ENCODE measurements around the gene IRGQ. TPM values are rescaled to one million over a fixed set of nuclear protein-coding genes. Genes with fewer than 3 reads are reported as not detected.

Gene IRGQ
- total RNA-seq, 1 donor from 2014 or later, result 27.4 TPM

DNA sequence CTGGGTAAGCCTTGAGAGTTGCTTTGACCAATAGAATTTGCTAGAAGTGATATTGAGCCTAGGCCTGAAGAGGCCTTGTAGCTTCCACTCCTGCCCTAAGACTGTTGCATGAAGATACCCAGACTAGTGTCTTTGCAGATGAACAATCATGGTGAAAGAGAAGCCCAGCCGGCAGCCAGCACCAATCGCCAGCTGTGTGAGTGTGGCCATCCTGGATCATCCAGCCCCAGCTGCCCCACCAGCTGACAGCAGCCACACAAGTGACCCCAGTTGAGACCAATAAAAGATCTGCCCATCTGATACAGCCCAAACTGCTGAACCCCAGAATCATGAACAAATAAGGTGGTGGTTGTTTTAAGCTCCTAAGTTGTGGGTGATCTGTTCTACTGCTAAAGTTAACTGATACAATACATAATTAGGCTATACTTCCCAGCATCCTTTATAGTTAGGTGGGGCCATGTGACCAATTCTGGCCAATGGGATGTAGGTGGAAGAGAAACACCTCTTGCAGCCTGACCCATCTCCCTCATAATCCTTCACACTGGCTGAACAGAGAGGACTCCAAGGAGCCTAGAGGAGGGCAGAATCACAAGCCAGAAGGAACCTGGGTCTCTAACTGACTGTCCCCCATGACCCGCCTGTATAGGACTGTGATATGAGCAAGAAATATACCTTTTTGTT is 32.9 kb upstream of the IRGQ start:
- Histone ChIP-seq H3K27ac (no peak overlapping the region), H4K20me1 (ENCODE audit: low read depth) (peaks cover 49% of the 10 kb centered on the region), H2AFZ (replicated peaks) (no peak overlapping the region), H3K9ac (no peak overlapping the region), H3K4me1 (no peaks in the 10 kb centered on the region), H3K27me3 (no peaks in the 10 kb centered on the region), H3F3A (ENCODE audit: low read depth) (peaks cover 13% of the 10 kb centered on the region), H3K4me2 (no peak overlapping the region), H3K36me3 (no peaks in the 10 kb centered on the region), H3K9me3 (ENCODE audit: low read depth) (no peaks in the 10 kb centered on the region), H3K79me2 (ENCODE audit: low read depth) (no peaks in the 10 kb centered on the region), H3K4me3 (no peak overlapping the region)
- TF ChIP-seq EZH2 (IDR thresholded peaks at IDR 0.05) (no peak), EZH2phosphoT487 (IDR thresholded peaks at IDR 0.05) (no peak)
- TF ChIP-seq, protein P1, sequence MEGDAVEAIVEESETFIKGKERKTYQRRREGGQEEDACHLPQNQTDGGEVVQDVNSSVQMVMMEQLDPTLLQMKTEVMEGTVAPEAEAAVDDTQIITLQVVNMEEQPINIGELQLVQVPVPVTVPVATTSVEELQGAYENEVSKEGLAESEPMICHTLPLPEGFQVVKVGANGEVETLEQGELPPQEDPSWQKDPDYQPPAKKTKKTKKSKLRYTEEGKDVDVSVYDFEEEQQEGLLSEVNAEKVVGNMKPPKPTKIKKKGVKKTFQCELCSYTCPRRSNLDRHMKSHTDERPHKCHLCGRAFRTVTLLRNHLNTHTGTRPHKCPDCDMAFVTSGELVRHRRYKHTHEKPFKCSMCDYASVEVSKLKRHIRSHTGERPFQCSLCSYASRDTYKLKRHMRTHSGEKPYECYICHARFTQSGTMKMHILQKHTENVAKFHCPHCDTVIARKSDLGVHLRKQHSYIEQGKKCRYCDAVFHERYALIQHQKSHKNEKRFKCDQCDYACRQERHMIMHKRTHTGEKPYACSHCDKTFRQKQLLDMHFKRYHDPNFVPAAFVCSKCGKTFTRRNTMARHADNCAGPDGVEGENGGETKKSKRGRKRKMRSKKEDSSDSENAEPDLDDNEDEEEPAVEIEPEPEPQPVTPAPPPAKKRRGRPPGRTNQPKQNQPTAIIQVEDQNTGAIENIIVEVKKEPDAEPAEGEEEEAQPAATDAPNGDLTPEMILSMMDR (IDR thresholded peaks at IDR 0.05), result no peak
- Mint-ChIP-seq H3K4me1 (peaks cover 11% of the 10 kb centered on the region), H3K36me3 (peaks cover 35% of the 10 kb centered on the region), H3K4me3 (no peak overlapping the region), H3K27ac (no peak overlapping the region), H3K9me3 (no peaks in the 10 kb centered on the region), H3K27me3 (ENCODE audit: insufficient read depth, low read depth) (no peaks in the 10 kb centered on the region)
- DNase-seq (ENCODE audit: low spot score), result no peak

DNA sequence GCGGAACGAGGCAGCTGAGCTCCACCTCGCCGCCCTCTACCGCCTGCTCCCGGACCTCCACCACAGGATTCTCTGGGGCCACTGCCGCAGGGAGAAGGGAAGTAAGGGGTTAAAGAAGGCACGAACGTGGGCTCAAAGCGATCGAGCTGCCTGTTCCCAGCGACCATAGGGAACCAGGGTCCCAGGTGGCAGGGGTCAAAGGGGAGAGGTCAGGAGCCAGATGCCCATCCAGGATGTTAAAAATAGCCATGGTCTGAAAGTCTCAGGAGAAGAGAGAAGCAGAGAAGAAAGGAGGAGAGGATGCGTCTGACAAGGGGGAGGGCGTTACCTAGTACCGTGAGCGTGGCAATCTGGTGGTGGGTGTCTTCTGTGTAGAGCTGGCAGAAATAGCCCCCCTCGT is 30.9 kb upstream of the IRGQ start:
- no peaks in the 10 kb centered on the region for H3K27me3 Mint-ChIP-seq (ENCODE audit: insufficient read depth, low read depth)
- Histone ChIP-seq H3F3A (ENCODE audit: low read depth) (peaks cover 21% of the 10 kb centered on the region), H3K9ac (no peak overlapping the region), H2AFZ (replicated peaks) (no peak overlapping the region), H3K36me3 (no peaks in the 10 kb centered on the region), H3K4me1 (no peaks in the 10 kb centered on the region), H4K20me1 (ENCODE audit: low read depth) (peaks cover 46% of the 10 kb centered on the region), H3K79me2 (ENCODE audit: low read depth) (peaks cover under 1% of the 10 kb centered on the region), H3K4me2 (no peak overlapping the region), H3K4me3 (no peak overlapping the region), H3K27me3 (no peaks in the 10 kb centered on the region), H3K27ac (no peak overlapping the region), H3K9me3 (ENCODE audit: low read depth) (no peaks in the 10 kb centered on the region)
- H3K4me3 Mint-ChIP-seq, result no peak overlapping the region
- H3K36me3 Mint-ChIP-seq, result peaks cover 32% of the 10 kb centered on the region
- no peaks in the 10 kb centered on the region for H3K9me3 Mint-ChIP-seq
- H3K4me1 Mint-ChIP-seq, result peaks cover 6% of the 10 kb centered on the region
- peak overlapping the region; percentile 81 for H3K27ac Mint-ChIP-seq
- TF ChIP-seq, protein P1 (IDR thresholded peaks at IDR 0.05), result no peak
- TF ChIP-seq EZH2 (IDR thresholded peaks at IDR 0.05) (no peak), EZH2phosphoT487 (IDR thresholded peaks at IDR 0.05) (no peak)
- no peak for DNase-seq (ENCODE audit: low spot score)

DNA sequence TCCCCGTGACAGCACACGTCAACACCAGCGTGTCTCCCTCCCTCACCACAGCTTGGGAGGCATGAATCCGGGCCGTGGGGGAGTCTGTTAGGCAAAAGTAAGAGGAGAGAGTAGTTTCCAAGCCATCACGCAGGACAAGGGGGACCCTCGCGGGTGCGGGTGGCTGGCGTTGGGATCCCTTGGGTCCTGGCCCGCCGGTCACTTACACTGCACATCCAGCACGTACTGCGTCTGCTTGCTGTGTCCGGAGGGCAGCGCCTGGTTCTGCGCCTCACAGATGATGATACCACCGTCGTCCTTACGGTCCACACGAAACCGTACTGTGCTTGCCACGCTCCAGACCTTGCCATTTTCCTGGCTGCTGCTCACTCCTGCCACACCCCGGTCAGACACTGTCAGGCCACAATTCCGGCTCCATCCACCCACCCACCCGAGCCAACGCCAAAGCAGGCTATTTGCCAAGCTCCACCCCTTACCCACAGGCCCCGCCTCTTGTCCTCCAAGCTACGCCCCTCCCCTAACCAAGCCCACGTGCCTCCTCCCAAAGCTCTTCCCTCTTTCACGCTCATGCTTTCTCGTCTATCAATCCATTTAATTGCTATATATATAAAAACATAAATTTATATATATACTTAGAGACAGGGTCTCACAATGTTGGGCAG is 30.1 kb upstream of the IRGQ start:
- no peaks in the 10 kb centered on the region for H3K36me3 ChIP-seq

More for the DNA sequence above, 30.1 kb upstream of the IRGQ start:
- H3K27me3 ChIP-seq, result no peaks in the 10 kb centered on the region
- TF ChIP-seq, protein P1 (IDR thresholded peaks at IDR 0.05), result no peak
- TF ChIP-seq EZH2 (IDR thresholded peaks at IDR 0.05) (no peak), EZH2phosphoT487 (IDR thresholded peaks at IDR 0.05) (no peak)
- H3K9me3 ChIP-seq (ENCODE audit: low read depth), result no peaks in the 10 kb centered on the region
- H3K4me3 Mint-ChIP-seq, result no peak overlapping the region
- no peak overlapping the region for H2AFZ ChIP-seq (replicated peaks)
- H3K4me1 ChIP-seq, result no peaks in the 10 kb centered on the region
- no peak overlapping the region for H3K4me2 ChIP-seq
- H3K9ac ChIP-seq, result no peak overlapping the region
- H3K36me3 Mint-ChIP-seq, result peaks cover 35% of the 10 kb centered on the region
- peak; percentile 26 for DNase-seq (ENCODE audit: low spot score)
- H3K4me1 Mint-ChIP-seq, result peaks cover 9% of the 10 kb centered on the region
- H3K27me3 Mint-ChIP-seq (ENCODE audit: insufficient read depth, low read depth), result no peaks in the 10 kb centered on the region
- no peaks in the 10 kb centered on the region for H3K9me3 Mint-ChIP-seq
- no peak overlapping the region for H3K4me3 ChIP-seq
- H3K27ac ChIP-seq, result no peak overlapping the region
- no peak overlapping the region for H3K27ac Mint-ChIP-seq
- H3F3A ChIP-seq (ENCODE audit: low read depth), result peaks cover 21% of the 10 kb centered on the region
- H3K79me2 ChIP-seq (ENCODE audit: low read depth), result peaks cover 6% of the 10 kb centered on the region
- H4K20me1 ChIP-seq (ENCODE audit: low read depth), result peaks cover 46% of the 10 kb centered on the region
